ENCODE data around the gene MAST4. TPM values are rescaled to one million over a fixed set of nuclear protein-coding genes. Genes with fewer than 3 reads are reported as not detected.

MAST4 gene
- total RNA-seq, 2 donors from 2014 or later: 9.5 to 20.8 TPM

DNA sequence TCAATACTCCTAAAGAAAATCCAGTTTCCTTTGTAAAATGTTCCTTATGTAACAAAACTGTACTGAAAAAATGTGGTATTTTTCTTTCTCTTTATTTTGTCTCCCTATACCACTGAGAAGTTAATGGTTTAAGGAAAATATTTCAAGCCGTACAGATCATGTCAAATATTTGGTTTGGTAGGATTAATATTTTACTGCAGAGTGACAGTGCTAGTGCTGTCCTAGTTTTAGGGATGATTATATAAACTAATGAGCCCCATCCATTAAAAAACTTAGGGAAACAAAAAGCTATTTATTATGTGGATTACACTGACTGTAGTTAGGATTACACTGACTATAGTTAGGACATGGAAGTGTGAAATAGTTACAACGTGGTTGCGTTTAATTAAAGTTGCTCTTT is 391.3 kb downstream of the MAST4 start:
- Histone ChIP-seq H3K9ac (ENCODE audit: low read depth in 2 of 2, low read length in 2 of 2) (no peak overlapping the region), H3K9me3 (no peaks in the 10 kb centered on the region), H3K4me3 (no peak overlapping the region), H3K27ac (no peak overlapping the region), H3K27me3 (no peaks in the 10 kb centered on the region), H3K36me3 (no peaks in the 10 kb centered on the region), H3K4me1 (peaks cover 3% of the 10 kb centered on the region)
- TF ChIP-seq, protein P1, sequence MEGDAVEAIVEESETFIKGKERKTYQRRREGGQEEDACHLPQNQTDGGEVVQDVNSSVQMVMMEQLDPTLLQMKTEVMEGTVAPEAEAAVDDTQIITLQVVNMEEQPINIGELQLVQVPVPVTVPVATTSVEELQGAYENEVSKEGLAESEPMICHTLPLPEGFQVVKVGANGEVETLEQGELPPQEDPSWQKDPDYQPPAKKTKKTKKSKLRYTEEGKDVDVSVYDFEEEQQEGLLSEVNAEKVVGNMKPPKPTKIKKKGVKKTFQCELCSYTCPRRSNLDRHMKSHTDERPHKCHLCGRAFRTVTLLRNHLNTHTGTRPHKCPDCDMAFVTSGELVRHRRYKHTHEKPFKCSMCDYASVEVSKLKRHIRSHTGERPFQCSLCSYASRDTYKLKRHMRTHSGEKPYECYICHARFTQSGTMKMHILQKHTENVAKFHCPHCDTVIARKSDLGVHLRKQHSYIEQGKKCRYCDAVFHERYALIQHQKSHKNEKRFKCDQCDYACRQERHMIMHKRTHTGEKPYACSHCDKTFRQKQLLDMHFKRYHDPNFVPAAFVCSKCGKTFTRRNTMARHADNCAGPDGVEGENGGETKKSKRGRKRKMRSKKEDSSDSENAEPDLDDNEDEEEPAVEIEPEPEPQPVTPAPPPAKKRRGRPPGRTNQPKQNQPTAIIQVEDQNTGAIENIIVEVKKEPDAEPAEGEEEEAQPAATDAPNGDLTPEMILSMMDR (IDR thresholded peaks at IDR 0.05): no peak
- no peak for DNase-seq
- intact Hi-C loops (cut with DNase I): loop anchor here (10.0 kb wide), 1 partner anchor 217 kb away; no protein-coding TSS in a partner anchor

DNA sequence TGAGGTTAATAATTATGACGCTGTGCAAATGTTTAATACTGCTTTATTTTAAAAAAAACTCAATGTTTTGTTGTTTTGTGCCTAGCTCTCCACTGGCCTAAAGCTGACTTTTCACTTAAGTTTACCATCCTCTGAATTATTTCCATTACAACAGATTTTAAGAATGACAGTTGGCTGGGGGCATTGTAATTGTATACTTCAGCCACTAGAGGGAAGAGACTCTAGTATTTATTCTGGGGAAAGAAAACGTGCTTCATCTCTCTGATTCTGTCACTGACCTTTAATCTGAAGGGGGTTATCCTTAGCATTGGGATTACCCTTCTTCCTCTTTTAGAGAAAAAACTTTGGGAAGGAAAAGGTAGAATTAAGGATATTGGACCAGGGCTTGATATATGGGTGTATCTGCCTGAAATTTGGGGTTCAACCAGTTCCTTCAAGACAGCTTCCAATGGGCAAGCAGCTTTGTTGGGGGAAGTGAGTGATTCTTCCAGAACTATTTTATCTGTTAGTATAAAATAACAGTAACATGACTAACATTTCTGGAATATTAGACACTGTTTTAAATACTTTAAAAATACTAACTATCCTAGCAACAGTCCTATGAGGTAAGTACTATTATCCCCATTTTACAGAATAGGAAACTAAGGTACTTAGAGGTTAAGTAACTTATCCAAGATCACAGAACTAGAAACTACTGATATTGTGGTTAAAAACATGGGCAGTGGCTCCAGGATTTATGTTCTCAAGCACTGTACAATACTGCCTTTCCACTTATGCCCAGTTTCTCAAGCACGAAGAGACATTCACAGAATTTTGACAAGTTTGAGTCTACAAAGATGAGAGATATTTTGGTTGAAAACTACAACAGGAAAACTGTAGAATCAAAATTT is 392.0 kb downstream of the MAST4 start:
- intact Hi-C loops (cut with DNase I): loop anchor here (10.0 kb wide), 1 partner anchor 217 kb away; no protein-coding TSS in a partner anchor

DNA sequence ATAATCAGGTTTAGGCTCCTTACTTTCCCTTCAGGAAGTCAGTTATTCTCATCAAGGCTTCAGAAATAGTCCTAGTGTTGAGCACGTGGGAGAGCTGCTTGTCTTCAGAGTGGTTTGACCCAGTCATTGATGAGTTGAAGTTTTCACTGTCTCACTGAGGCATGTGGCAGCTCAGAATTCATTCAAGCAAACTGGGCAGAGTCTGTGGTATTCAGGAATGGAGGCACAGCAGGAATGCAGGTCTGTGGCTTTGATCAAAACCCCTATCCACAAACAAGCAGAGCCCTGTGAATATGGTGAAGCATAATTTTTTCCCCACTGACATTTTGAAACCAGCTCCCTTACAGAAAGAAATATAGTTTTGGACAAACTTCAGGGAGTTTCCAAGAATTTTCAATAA is 393.1 kb downstream of the MAST4 start:
- intact Hi-C loops (cut with DNase I): loop anchor here (10.0 kb wide), 1 partner anchor 216 kb away; no protein-coding TSS in a partner anchor
- no peak for DNase-seq
- TF ChIP-seq, protein P1 (IDR thresholded peaks at IDR 0.05): no peak
- Histone ChIP-seq H3K36me3 (no peaks in the 10 kb centered on the region), H3K4me1 (peaks cover 3% of the 10 kb centered on the region), H3K27me3 (no peaks in the 10 kb centered on the region), H3K9me3 (no peaks in the 10 kb centered on the region), H3K4me3 (no peak overlapping the region), H3K27ac (no peak overlapping the region), H3K9ac (ENCODE audit: low read depth in 2 of 2, low read length in 2 of 2) (no peak overlapping the region)

More for the DNA sequence above, 392.0 kb downstream of the MAST4 start:
- TF ChIP-seq, protein P1 (IDR thresholded peaks at IDR 0.05): peak; percentile 81
- Histone ChIP-seq H3K4me1 (peaks cover 3% of the 10 kb centered on the region), H3K4me3 (no peak overlapping the region), H3K27ac (no peak overlapping the region), H3K36me3 (no peaks in the 10 kb centered on the region), H3K27me3 (no peaks in the 10 kb centered on the region), H3K9ac (ENCODE audit: low read depth in 2 of 2, low read length in 2 of 2) (no peak overlapping the region), H3K9me3 (no peaks in the 10 kb centered on the region)
- DNase-seq: no peak

DNA sequence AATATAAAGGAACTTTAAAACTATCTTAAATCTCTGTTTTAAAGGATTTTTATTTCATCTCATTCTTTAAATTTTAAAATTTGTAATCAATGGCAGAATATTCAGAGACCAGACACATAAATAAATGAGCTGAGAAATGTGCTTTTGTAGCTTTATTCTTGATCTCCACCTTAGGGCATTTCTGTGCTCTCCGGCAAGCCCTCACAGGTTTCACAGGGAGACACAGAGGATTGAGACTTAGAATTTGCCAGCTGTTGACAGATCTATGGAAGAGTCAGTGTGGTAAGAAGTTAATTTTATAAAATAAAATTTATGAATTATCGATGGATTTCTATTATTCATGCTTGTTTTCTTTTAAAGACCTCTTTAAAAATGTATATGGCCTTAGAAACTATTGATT is 393.6 kb downstream of the MAST4 start:
- TF ChIP-seq, protein P1 (IDR thresholded peaks at IDR 0.05): no peak
- Histone ChIP-seq H3K4me1 (peaks cover 3% of the 10 kb centered on the region), H3K27me3 (no peaks in the 10 kb centered on the region), H3K27ac (no peak overlapping the region), H3K4me3 (no peak overlapping the region), H3K9me3 (no peaks in the 10 kb centered on the region), H3K9ac (ENCODE audit: low read depth in 2 of 2, low read length in 2 of 2) (no peak overlapping the region), H3K36me3 (no peaks in the 10 kb centered on the region)
- intact Hi-C loops (cut with DNase I): loop anchor here (10.0 kb wide), 1 partner anchor 215 kb away; no protein-coding TSS in a partner anchor
- no peak for DNase-seq

DNA sequence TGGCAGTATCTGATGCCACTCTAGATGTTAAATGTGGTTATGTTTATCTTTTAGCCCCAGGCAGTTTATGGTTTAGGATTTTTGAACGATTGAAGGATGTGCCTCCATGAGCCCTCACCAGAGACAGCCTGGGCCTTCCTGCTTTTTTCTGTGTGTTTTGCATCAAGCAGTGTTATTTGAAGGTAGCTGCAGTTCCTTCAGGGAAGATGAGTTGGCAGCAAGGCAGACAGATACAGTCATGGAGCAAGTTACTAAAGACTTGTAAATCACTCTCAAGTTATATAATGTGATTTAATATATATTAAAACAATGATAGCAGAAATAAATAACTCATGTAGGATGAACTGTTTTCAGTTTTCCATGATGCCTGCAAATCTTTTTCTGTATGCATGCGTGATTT is 395.6 kb downstream of the MAST4 start:
- H3K9ac ChIP-seq (ENCODE audit: low read depth in 2 of 2, low read length in 2 of 2): no peak overlapping the region
- H3K4me1 ChIP-seq: peaks cover 3% of the 10 kb centered on the region
- no peak overlapping the region for H3K27ac ChIP-seq
- TF ChIP-seq, protein P1 (IDR thresholded peaks at IDR 0.05): no peak
- no peaks in the 10 kb centered on the region for H3K9me3 ChIP-seq
- no peak overlapping the region for H3K4me3 ChIP-seq
- no peaks in the 10 kb centered on the region for H3K36me3 ChIP-seq
- intact Hi-C loops (cut with DNase I): no loop called here
- no peak for DNase-seq
- no peaks in the 10 kb centered on the region for H3K27me3 ChIP-seq
